GM18507 (cell line): Measurements from ENCODE around the gene GTPBP6.
"Not testable (repeated sequence)": the region's sequence is repeated elsewhere in the genome, so short reads cannot be mapped to it uniquely, and the experiment has no call there.

Source experiments
- DNase-seq: peaks from one replicate; pipeline ENCODE4 v3.0.0; 2011; ENCODE audit warnings: low read depth; ENCODE audit not compliant: insufficient read length; ENCODE audit errors: extremely low spot score
- FAIRE-seq: peaks from 2 replicates; lab custom pipeline; 2011; peaks lifted over from hg19 to GRCh38; lab: Jason Lieb, UNC

Gene GTPBP6

DNA sequence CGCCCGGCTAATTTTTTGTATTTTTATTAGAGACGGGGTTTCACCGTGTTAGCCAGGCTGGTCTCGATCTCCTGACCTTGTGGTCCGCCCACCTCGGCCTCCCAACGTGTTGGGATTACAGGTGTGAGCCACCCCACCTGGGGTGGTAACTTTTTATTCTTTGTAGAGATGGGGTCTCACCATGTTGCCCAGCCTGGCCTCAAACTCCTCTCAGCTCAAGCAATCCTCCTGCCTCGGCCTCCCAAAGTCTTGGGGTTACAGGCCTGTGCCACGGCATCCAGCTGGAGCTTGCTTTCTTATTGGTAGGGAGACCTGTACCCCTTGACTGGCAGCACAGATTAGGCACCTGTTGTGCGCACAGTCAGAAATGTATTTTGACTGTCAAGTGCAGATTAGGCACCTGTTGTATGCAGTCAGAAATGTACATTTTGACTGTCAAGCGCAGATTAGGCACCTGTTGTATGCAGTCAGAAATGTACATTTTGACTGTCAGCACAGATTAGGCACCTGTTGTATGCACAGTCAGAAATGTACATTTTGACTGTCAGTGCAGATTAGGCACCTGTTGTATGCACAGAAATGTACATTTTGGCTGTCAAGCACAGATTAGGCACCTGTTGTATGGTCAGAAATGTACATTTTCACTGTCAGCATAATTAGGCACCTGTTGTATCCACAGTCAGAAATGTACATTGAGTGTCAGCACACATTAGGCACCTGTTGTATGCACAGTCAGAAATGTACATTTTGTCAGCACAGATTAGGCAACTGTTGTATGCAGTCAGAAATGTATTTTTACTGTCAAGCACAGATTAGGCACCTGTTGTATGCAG, 12.6 kb downstream of the GTPBP6 start:
- peak; percentile 15 for FAIRE-seq
- DNase-seq = not testable (repeated sequence)

DNA sequence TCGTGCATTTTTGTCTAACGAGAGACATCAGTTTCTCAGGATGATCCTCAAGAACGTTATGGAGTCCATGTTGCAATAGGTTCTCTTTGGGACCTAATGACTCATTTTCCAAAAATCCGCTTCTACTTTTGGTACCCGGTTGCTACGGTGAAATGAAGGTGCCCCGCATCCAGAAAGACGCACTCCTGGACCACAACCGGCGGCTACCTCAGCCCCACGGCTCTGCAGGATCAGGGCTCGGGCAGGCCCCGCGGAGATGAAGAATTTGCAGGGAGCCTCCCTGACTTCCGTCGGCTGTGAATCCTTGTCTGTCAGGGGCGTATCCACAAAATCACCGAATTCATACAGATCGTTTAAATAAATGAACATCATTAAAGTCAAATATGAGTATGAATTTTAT, 15.6 kb downstream of the GTPBP6 start:
- no peak for FAIRE-seq

DNA sequence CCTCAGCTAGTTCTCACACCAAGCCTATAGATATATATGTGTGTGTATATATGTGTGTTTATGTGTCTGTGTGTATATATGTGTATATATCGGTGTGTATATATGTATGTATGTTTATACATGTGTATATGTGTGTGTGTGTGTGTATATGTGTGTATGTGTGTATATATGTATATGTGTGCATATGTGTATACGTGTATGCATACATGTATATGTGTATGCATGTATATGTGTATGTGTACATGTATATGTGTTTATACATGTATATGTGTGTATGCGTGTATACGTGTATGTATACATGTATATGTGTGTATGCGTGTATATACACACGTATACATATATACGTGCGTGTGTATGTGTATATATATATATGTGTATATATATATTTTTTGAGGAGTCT, 18.3 kb downstream of the GTPBP6 start:
- no peak for DNase-seq
- FAIRE-seq = no peak

More for the DNA sequence above, 15.6 kb downstream of the GTPBP6 start:
- DNase-seq = no peak

DNA sequence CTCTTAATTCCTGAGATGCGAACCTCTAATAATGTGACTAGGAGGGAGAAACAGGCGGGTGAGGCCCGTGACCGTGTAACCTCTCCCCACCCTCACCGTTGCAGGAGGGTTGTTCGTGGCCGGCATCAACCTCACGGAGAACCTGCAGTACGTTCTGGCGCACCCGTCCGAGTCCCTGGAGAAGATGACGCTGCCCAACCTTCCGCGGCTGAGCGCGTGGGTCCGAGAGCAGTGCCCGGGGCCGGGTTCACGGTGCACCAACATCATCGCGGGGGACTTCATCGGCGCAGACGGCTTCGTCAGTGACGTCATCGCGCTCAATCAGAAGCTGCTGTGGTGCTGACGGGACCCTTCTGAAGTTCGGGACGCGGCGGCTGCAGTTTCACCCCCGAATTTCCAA, 19.6 kb downstream of the GTPBP6 start:
- DNase-seq (no peak), FAIRE-seq (no peak)

DNA sequence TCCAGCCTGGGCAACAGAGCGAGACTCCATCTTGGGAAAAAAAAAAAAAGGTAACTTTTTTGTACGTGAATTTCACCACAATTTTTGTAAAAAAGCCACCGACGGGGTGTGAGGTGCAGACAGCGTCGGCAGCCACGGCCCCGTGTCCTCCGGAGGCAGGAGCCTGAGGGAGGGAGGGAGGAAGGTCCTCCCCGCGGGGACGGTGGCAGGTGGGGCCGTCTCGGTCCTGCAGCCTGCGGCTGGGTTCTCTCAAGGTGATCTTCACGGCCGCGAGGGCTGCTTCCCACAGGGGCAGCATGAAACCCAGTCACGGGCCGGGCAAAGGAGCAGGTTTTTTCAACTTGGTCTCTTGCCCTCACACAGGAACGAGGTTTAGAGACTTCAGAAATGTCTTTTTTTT, 23.5 kb downstream of the GTPBP6 start:
- FAIRE-seq = no peak
- DNase-seq = no peak

DNA sequence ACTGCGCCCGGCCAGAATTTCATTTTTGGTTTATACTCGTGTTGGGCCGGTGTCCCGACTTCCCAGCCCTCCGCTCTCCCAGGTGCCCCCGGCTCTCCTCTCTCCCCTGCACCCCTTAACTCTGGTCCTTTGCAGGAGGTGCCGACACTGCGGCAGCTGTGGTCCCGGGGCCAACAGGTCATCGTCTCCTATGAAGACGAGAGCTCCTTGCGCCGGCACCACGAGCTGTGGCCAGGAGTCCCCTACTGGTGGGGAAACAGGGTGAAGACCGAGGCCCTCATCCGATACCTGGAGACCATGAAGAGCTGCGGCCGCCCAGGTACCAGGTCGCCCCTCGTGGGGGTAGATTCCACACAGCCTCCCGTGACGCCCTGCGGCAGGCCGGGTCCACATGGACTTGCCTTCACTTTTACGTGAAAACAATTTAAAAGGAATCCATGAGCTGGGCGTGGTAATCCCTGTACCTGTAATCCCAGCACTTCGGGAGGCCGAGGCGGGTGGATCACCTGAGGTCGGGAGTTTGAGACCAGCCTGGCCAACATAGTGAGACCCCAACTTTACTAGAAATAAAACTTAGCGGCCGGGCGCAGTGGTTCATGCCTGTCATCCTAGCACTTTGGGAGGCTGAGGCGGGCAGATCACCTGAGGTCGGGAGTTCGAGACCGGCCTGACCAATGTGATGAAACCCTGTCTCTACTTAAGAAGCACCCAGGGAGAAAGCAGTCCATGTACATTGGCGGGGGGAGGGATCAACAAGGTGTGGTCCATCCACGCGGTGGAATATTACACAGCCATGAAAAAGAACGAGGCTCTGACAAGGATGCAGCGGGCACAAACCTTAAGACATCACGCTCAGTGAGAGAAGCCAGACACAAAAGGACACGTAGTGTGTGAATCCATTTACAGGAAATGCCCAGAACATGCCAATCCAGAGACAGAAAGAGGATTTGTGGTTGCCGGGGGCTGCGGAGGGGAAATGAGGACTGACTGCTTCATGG, 25.4 kb downstream of the GTPBP6 start:
- DNase-seq (no peak), FAIRE-seq (no peak)

DNA sequence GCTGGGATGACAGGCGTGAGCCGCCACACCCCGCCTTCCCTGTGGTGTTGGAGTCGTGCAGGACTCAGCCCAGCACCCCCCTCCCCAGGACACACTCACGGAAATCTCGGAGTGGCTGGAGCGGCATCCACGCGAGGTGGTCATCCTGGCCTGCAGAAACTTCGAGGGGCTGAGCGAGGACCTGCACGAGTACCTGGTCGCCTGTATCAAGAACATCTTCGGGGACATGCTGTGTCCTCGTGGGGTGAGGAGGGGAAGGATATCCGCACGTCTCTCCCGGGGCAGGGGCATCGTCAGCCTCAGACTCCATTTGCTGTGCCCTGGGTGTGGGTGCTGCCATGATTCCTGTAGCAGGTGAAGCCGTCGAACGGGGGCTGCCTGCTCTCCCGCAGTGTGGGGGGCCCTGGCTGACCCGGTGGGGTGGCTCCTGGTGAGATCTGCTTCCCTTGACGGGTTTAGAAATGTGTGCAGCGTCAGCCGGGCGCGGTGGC, 27.1 kb downstream of the GTPBP6 start:
- no peak for FAIRE-seq
- DNase-seq = no peak

DNA sequence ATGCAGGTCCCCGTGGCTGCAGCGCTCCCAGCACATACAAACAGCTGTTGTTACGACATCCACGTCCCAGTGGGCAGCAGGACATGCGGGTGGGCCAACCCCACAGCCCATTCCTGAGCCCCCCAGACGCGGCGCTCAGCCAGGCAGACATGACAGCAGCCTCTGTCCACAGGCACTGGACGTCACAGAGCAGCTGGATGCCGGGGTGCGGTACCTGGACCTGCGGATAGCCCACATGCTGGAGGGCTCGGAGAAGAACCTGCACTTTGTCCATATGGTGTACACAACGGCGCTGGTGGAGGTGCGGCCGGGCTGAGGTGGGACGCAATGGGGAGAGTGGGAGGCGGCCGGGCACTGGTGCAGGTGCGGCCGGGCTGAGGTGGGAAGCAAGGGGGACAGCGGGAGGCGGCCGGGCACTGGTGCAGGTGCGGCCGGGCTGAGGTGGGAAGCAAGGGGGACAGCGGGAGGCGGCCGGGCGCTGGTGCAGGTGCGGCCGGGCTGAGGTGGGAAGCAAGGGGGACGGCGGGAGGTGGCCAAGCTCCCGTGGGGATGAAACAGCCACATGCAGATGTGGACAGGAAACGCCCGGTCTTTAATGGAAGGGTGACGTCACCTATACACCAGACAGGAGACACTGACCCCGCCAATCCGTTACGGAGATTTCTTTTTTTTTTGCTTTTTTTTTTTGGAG, 28.0 kb downstream of the GTPBP6 start:
- no peak for FAIRE-seq
- DNase-seq = no peak

DNA sequence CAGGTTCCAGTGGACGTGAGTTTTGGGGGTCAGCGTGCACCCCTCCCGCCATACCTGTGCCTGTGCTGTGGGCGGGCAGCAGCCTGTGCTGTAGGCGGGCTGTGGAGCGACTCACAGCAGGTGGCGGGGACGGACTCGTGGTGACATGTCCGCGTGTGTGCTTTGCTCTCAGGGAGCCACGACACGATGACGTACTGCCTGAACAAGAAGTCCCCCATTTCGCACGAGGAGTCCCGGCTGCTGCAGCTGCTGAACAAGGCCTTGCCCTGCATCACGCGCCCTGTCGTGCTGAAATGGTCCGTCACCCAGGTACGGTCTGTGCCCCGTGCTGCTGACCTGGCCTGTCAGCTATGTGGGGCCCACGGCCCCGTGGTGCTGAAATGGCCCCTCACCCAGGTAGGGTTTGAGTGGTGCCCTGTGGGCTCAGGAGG, 30.0 kb downstream of the GTPBP6 start:
- FAIRE-seq (no peak), DNase-seq (no peak)

DNA sequence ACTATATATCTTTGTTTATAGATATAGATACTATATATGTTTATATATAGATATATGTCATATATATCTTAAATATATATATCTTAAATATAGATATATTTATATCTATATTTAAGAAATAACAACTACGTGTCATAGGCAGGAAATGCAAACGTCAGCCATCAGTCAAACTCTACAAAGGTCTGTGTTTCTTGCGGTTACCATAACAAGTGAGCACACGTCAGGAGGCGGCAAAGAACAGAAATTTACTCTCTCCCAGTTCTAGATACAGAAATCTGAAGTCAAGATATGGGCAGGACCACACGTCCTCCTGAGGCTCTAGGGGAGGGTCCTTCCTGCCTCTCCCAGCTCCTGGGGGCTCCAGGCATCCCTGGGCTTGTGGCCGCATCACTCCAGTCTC, 30.9 kb downstream of the GTPBP6 start:
- FAIRE-seq = no peak
- DNase-seq = no peak

DNA sequence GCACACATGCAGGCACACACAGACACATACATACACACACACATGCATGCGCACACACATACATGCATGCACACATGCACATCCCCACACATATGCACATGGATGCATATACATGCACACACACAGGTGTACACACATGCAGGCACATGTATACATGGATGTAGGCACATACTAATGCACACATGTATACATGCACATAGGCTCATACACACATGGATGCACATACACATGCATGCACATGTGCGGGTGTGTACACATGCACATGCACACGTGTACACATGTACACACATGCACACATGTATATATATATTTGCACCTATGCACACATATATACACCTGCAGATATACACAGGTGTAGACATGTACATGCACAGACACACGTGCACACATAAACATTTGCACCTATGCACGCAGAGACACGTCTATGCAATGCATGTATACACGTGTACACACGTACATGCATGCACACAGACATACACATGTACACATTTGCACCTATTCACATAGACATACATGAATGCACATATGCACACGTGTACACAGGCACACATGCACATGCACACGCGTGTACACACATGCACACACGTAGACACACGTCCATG, 33.4 kb downstream of the GTPBP6 start:
- FAIRE-seq (no peak), DNase-seq (no peak)

DNA sequence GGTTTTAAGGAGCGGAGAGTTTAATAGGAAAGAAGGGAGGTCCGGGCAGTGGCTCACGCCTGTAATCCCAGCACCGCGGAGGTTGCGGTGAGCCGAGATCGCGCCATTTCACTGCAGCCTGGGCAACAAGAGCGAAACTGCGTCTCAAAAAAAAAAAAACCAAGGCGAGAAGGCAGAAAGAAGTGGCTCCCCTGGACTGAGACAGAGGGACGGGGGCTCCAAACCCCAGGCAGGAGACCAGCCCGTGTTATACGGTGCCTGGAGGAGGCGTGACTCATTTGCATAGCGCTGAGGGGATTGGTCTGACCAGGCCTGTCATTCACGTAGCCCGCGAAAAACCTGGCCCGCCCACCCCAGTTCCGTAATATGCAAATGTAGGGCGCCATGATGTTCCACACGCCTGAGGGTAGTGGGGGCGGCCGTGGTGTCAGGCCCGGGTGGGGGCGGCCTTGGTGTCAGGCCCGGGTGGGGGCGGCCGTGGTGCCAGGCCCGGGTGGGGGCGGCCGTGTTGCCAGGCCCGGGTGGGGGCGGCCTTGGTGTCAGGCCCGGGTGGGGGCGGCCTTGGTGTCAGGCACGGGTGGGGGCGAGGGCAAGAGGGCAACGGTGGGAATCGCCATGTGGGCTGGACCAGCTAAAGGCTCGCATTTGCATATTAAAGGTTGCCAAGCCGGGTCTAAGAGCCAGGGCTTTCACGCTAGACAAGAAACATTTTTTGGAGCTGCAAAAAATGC, 35.3 kb downstream of the GTPBP6 start:
- DNase-seq = peak; percentile 87
- peak; percentile 98 for FAIRE-seq

DNA sequence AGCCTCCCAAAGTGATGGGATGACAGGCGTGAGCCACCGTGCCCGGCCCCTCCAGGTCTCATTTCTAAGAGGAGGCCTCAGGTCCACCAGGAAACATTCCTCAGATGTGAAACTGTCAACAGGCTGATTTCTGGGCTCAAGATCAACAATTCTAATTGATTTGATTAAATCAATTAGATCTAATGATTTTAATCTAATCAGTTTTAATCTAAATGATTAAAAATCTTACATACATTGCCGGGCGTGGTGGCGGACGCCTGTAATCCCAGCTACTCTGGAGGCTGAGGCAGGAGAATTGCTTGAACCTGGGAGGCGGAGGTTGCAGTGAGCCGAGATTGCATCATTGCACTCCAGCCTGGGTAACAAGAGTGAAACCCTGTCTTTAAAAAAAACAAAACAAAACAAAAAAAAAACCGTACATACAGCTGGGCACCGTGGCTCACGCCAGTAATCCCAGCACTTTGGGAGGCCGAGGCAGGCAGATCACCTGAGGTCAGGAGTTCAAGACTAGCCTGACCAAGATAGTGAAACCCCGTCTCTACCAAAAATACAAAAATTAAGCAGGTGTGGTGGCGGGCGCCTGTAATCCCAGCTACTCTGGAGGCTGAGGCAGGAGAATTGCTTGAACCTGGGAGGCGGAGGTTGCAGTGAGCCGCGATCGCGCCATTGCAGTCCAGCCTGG, 36.5 kb downstream of the GTPBP6 start:
- FAIRE-seq, DNase-seq: not testable (repeated sequence)

DNA sequence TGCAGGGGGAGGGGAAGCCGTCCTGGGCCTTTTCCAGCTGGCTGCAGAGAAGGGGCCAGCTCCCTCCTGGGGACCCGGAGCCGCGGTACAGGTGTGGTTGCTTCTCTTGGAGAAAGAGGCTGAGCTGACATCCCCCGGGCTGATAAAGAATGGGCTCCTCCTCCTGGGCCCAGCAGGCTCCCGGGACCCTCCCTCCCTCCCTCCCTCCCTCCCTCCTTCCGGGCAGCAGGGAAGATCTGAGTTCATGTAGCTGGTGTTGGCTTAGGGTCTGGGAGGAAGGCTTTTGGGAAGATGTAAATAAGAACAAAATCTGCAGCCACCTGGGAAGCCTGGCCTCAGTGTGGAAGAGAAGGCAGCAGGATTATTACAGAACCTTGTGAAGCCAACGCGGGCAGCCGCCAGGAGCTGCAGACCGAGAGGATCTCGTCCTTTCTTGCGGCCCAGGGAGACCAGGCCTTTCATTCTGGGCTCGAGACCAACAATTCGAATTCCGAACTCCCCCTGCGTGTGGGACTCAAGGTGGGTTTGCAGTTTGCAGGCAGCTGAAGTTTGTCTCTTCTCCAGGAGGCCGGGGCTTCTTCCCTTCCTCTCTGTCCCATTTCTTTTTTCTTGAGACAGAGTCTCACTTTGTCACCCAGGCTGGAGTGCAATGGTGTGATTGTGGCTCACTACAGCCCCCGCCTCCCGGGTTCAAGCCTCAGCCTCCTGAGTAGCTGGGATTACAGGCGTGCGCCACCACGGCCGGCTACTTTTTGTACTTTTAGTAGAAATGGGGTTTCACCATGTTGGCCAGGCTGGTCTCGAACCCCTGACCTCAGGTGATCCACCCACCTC, 37.2 kb downstream of the GTPBP6 start, which contains the start of gene PLCXD1:
Gene PLCXD1, plus strand, starts transcription at position 216 of the 834 bp plus-strand sequence. CDS start 2,807 bp downstream, outside the sequence.
- no peak for FAIRE-seq
- no peak for DNase-seq

DNA sequence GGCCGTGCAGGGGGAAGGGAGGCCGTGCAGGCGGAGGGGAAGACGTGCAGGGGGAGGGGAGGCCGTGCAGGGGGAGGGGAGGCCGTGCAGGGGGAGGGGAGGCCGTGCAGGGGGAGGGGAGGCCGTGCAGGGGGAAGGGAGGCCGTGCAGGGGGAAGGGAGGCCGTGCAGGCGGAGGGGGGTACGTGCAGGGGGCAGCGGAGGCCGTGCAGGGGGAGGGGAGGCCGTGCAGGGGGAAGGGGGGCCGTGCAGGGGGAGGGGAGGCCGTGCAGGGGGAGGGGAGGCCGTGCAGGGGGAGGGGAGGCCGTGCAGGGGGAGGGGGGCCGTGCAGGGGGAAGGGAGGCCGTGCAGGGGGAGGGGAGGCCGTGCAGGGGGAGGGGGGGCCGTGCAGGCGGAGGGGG, 37.9 kb downstream of the GTPBP6 start:
- not testable (repeated sequence) for DNase-seq, FAIRE-seq

DNA sequence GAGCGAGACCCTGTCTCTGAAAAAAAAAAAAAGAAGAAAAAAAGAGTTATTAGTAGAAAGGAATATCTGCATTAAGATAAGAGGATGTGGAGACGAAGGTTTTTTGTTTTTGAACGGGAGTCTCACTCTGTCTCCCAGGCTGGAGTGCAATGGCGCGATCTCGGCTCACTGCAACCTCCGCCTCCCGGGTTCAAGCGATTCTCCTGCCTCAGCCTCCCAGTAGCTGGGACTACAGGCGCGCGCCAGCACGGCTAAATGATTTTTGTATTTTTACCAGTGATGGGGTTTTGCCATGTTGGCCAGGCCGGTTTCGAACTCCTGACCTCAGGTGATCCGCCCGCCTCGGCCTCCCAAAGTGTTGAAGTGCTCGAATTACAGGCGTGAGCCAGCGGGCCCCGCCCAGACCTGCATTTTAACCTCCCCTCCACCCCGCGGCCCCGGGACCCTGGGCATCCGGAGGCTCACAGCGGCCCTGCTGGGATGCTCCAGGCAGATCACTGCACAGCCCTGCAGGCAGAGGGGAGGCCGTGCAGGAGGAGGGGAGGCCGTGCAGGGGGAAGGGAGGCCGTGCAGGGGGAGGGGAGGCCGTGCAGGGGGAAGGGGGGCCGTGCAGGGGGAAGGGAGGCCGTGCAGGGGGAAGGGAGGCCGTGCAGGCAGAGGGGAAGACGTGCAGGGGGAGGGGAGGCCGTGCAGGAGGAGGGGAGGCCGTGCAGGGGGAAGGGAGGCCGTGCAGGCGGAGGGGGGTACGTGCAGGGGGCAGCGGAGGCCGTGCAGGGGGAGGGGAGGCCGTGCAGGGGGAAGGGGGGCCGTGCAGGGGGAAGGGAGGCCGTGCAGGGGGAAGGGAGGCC, 38.6 kb downstream of the GTPBP6 start:
- DNase-seq, FAIRE-seq: not testable (repeated sequence)
